ENCODE measurements around the gene MRPS34.

MRPS34 gene

GRCh38 chr16:1819611-1820010 is 46.7 kb upstream of the MRPS34 start:
- Histone ChIP-seq H3K4me1 (ENCODE audit: low read depth, poor library complexity, severe bottlenecking) (no peaks in the 10 kb centered on the region), H3K27me3 (ENCODE audit: insufficient read depth, low read depth) (no peaks in the 10 kb centered on the region), H3K4me3 (IDR thresholded peaks at IDR 0.05; ENCODE audit: insufficient read depth, low read depth, low read length) (no peak overlapping the region), H3K36me3 (ENCODE audit: insufficient read depth) (no peaks in the 10 kb centered on the region), H2AFZ (ENCODE audit: low read depth) (no peak overlapping the region), H3K79me2 (ENCODE audit: insufficient read depth, low read depth) (0 out of 2 replicates have a peak, but pooled peaks cover 3% of the 10 kb centered on the region), H3K4me2 (no peak overlapping the region), H4K20me1 (ENCODE audit: insufficient read depth) (no peaks in the 10 kb centered on the region), H3K9ac (no peak overlapping the region), H3K27ac (no peak overlapping the region)
- TF ChIP-seq CTCF (conservative IDR thresholded peaks at IDR 0.05; ENCODE audit: low read depth, low read length) = no peak

GRCh38 chr16:1818873-1819525 is 46.1 kb upstream of the MRPS34 start:
- H2AFZ ChIP-seq (ENCODE audit: low read depth) = no peak overlapping the region
- no peak overlapping the region for H3K27ac ChIP-seq
- no peaks in the 10 kb centered on the region for H4K20me1 ChIP-seq (ENCODE audit: insufficient read depth)
- no peaks in the 10 kb centered on the region for H3K27me3 ChIP-seq (ENCODE audit: insufficient read depth, low read depth)
- H3K36me3 ChIP-seq (ENCODE audit: insufficient read depth) = no peaks in the 10 kb centered on the region
- no peak overlapping the region for H3K4me3 ChIP-seq (IDR thresholded peaks at IDR 0.05; ENCODE audit: insufficient read depth, low read depth, low read length)
- no peak for TF ChIP-seq CTCF (conservative IDR thresholded peaks at IDR 0.05; ENCODE audit: low read depth, low read length)
- no peak overlapping the region for H3K9ac ChIP-seq
- no peaks in the 10 kb centered on the region for H3K4me1 ChIP-seq (ENCODE audit: low read depth, poor library complexity, severe bottlenecking)
- H3K4me2 ChIP-seq = no peak overlapping the region
- H3K79me2 ChIP-seq (ENCODE audit: insufficient read depth, low read depth) = no peaks in the 10 kb centered on the region

- no peak overlapping the region for H3K9ac ChIP-seq
- H3K4me3 ChIP-seq (IDR thresholded peaks at IDR 0.05; ENCODE audit: insufficient read depth, low read depth, low read length) = no peak overlapping the region
- no peaks in the 10 kb centered on the region for H3K27me3 ChIP-seq (ENCODE audit: insufficient read depth, low read depth)
- no peaks in the 10 kb centered on the region for H3K79me2 ChIP-seq (ENCODE audit: insufficient read depth, low read depth)
- no peaks in the 10 kb centered on the region for H4K20me1 ChIP-seq (ENCODE audit: insufficient read depth)
- H2AFZ ChIP-seq (ENCODE audit: low read depth) = no peak overlapping the region
- no peak overlapping the region for H3K4me2 ChIP-seq
- no peaks in the 10 kb centered on the region for H3K4me1 ChIP-seq (ENCODE audit: low read depth, poor library complexity, severe bottlenecking)
- H3K27ac ChIP-seq = no peak overlapping the region
- no peak for TF ChIP-seq CTCF (conservative IDR thresholded peaks at IDR 0.05; ENCODE audit: low read depth, low read length)
- H3K36me3 ChIP-seq (ENCODE audit: insufficient read depth) = no peaks in the 10 kb centered on the region
These were observed 45.4 kb upstream of the MRPS34 start for GRCh38 chr16:1818204-1818872.

- no peaks in the 10 kb centered on the region for H4K20me1 ChIP-seq (ENCODE audit: insufficient read depth)
- no peak for TF ChIP-seq CTCF (conservative IDR thresholded peaks at IDR 0.05; ENCODE audit: low read depth, low read length)
- H3K4me3 ChIP-seq (IDR thresholded peaks at IDR 0.05; ENCODE audit: insufficient read depth, low read depth, low read length) = no peak overlapping the region
- H2AFZ ChIP-seq (ENCODE audit: low read depth) = no peak overlapping the region
- H3K36me3 ChIP-seq (ENCODE audit: insufficient read depth) = no peaks in the 10 kb centered on the region
- H3K4me2 ChIP-seq = no peak overlapping the region
- H3K4me1 ChIP-seq (ENCODE audit: low read depth, poor library complexity, severe bottlenecking) = no peaks in the 10 kb centered on the region
- no peak overlapping the region for H3K27ac ChIP-seq
- no peaks in the 10 kb centered on the region for H3K27me3 ChIP-seq (ENCODE audit: insufficient read depth, low read depth)
- no peak overlapping the region for H3K9ac ChIP-seq
- H3K79me2 ChIP-seq (ENCODE audit: insufficient read depth, low read depth) = no peaks in the 10 kb centered on the region
These were observed 44.8 kb upstream of the MRPS34 start for GRCh38 chr16:1817716-1818115.
